Measurements from ENCODE around the gene POC1A. TPM values are rescaled to one million over a fixed set of nuclear protein-coding genes. Genes with fewer than 3 reads are reported as not detected.

POC1A gene
- total RNA-seq, 2 donors from 2014 or later = 14.9 to 35.3 TPM

- H3K27ac Mint-ChIP-seq = no peak overlapping the region
- ATAC-seq = no peak
- DNase-seq (ENCODE audit: low spot score) = peak; percentile 39
- no peaks in the 10 kb centered on the region for H3K9me3 Mint-ChIP-seq
- no peak overlapping the region for H3K4me3 Mint-ChIP-seq
- no peaks in the 10 kb centered on the region for H3K36me3 Mint-ChIP-seq
- no peaks in the 10 kb centered on the region for H3K27me3 Mint-ChIP-seq
- H3K4me1 Mint-ChIP-seq (ENCODE audit: low read depth in 2 of 2) = peaks cover 9 to 14% of the 10 kb centered on the region in 2 donors
Measured at GRCh38 chr3:52143156-52143555, 11.1 kb downstream of the POC1A start.

GRCh38 chr3:52141751-52142150 is 12.5 kb downstream of the POC1A start:
- Mint-ChIP-seq H3K4me1 (ENCODE audit: low read depth in 2 of 2) (peaks cover 9 to 14% of the 10 kb centered on the region in 2 donors), H3K4me3 (no peak overlapping the region), H3K9me3 (no peaks in the 10 kb centered on the region), H3K36me3 (no peaks in the 10 kb centered on the region), H3K27me3 (no peaks in the 10 kb centered on the region), H3K27ac (no peak overlapping the region)
- DNase-seq (ENCODE audit: low spot score) (peak; percentile 16), ATAC-seq (no peak)

- Mint-ChIP-seq H3K36me3 (no peaks in the 10 kb centered on the region), H3K27me3 (no peaks in the 10 kb centered on the region), H3K27ac (no peak overlapping the region), H3K4me3 (no peak overlapping the region), H3K4me1 (ENCODE audit: low read depth in 2 of 2) (peaks cover 9 to 14% of the 10 kb centered on the region in 2 donors), H3K9me3 (no peaks in the 10 kb centered on the region)
- DNase-seq (ENCODE audit: low spot score) (peak; percentile 18), ATAC-seq (no peak)
Measured at GRCh38 chr3:52140769-52141168, 13.5 kb downstream of the POC1A start.

GRCh38 chr3:52140000-52140399 is 14.2 kb downstream of the POC1A start:
- no peak overlapping the region for H3K27ac Mint-ChIP-seq
- H3K4me3 Mint-ChIP-seq = no peak overlapping the region
- H3K4me1 Mint-ChIP-seq (ENCODE audit: low read depth in 2 of 2) = peaks cover 9 to 13% of the 10 kb centered on the region in 2 donors
- H3K36me3 Mint-ChIP-seq = no peaks in the 10 kb centered on the region
- H3K27me3 Mint-ChIP-seq = no peaks in the 10 kb centered on the region
- DNase-seq (ENCODE audit: low spot score) = no peak
- H3K9me3 Mint-ChIP-seq = no peaks in the 10 kb centered on the region
- ATAC-seq = no peak

GRCh38 chr3:52137311-52137710 is 16.9 kb downstream of the POC1A start:
- H3K9me3 Mint-ChIP-seq = no peaks in the 10 kb centered on the region
- no peak for DNase-seq (ENCODE audit: low spot score)
- ATAC-seq = no peak
- no peak overlapping the region for H3K4me3 Mint-ChIP-seq
- no peak overlapping the region for H3K27ac Mint-ChIP-seq
- peaks cover 0 to 5% of the 10 kb centered on the region in 2 donors for H3K4me1 Mint-ChIP-seq (ENCODE audit: low read depth in 2 of 2)
- H3K36me3 Mint-ChIP-seq = no peaks in the 10 kb centered on the region
- H3K27me3 Mint-ChIP-seq = no peaks in the 10 kb centered on the region

- ATAC-seq = no peak
- Mint-ChIP-seq H3K36me3 (no peaks in the 10 kb centered on the region), H3K4me3 (no peak overlapping the region), H3K27me3 (no peaks in the 10 kb centered on the region), H3K27ac (no peak overlapping the region), H3K9me3 (no peaks in the 10 kb centered on the region), H3K4me1 (ENCODE audit: low read depth in 2 of 2) (peaks cover 0 to 5% of the 10 kb centered on the region in 2 donors)
- DNase-seq (ENCODE audit: low spot score) = no peak
Measured at GRCh38 chr3:52136513-52136912, 17.7 kb downstream of the POC1A start.

- H3K27me3 Mint-ChIP-seq = no peaks in the 10 kb centered on the region
- H3K4me3 Mint-ChIP-seq = no peak overlapping the region
- H3K36me3 Mint-ChIP-seq = no peaks in the 10 kb centered on the region
- peaks cover 0 to 5% of the 10 kb centered on the region in 2 donors for H3K4me1 Mint-ChIP-seq (ENCODE audit: low read depth in 2 of 2)
- no peaks in the 10 kb centered on the region for H3K9me3 Mint-ChIP-seq
- no peak overlapping the region for H3K27ac Mint-ChIP-seq
- DNase-seq (ENCODE audit: low spot score) (no peak), ATAC-seq (no peak)
Measured at GRCh38 chr3:52135332-52135731, 18.9 kb downstream of the POC1A start.

GRCh38 chr3:52134761-52135160 is 19.5 kb downstream of the POC1A start:
- DNase-seq (ENCODE audit: low spot score) = no peak
- no peaks in the 10 kb centered on the region for H3K36me3 Mint-ChIP-seq
- H3K27ac Mint-ChIP-seq = no peak overlapping the region
- H3K27me3 Mint-ChIP-seq = no peaks in the 10 kb centered on the region
- no peaks in the 10 kb centered on the region for H3K9me3 Mint-ChIP-seq
- no peak overlapping the region for H3K4me3 Mint-ChIP-seq
- H3K4me1 Mint-ChIP-seq (ENCODE audit: low read depth in 2 of 2) = peaks cover 0 to 5% of the 10 kb centered on the region in 2 donors
- ATAC-seq = no peak

- Mint-ChIP-seq H3K27me3 (no peaks in the 10 kb centered on the region), H3K4me3 (no peak overlapping the region), H3K36me3 (no peaks in the 10 kb centered on the region), H3K4me1 (ENCODE audit: low read depth in 2 of 2) (peaks cover 0 to 5% of the 10 kb centered on the region in 2 donors), H3K9me3 (no peaks in the 10 kb centered on the region), H3K27ac (no peak overlapping the region)
- ATAC-seq (no peak), DNase-seq (ENCODE audit: low spot score) (no peak)
Measured at GRCh38 chr3:52132930-52133329, 21.3 kb downstream of the POC1A start.

GRCh38 chr3:52132041-52132440 is 22.2 kb downstream of the POC1A start:
- no peak for DNase-seq (ENCODE audit: low spot score)
- no peak overlapping the region for H3K27ac Mint-ChIP-seq
- H3K4me1 Mint-ChIP-seq (ENCODE audit: low read depth in 2 of 2) = peaks cover 0 to 5% of the 10 kb centered on the region in 2 donors
- H3K9me3 Mint-ChIP-seq = no peaks in the 10 kb centered on the region
- H3K4me3 Mint-ChIP-seq = no peak overlapping the region
- H3K36me3 Mint-ChIP-seq = no peaks in the 10 kb centered on the region
- no peak for ATAC-seq
- no peaks in the 10 kb centered on the region for H3K27me3 Mint-ChIP-seq

GRCh38 chr3:52130966-52131622 is 23.1 kb downstream of the POC1A start:
- Mint-ChIP-seq H3K27ac (no peak overlapping the region), H3K9me3 (no peaks in the 10 kb centered on the region), H3K4me3 (no peak overlapping the region), H3K4me1 (ENCODE audit: low read depth in 2 of 2) (peaks cover 0 to 5% of the 10 kb centered on the region in 2 donors), H3K27me3 (no peaks in the 10 kb centered on the region), H3K36me3 (no peaks in the 10 kb centered on the region)
- DNase-seq (ENCODE audit: low spot score) (no peak), ATAC-seq (no peak)

GRCh38 chr3:52128118-52128683 is 26.0 kb downstream of the POC1A start:
- peak overlapping the region in 1 of 2 donors; percentile 35 for H3K27ac Mint-ChIP-seq
- H3K9me3 Mint-ChIP-seq = no peaks in the 10 kb centered on the region
- no peak for DNase-seq (ENCODE audit: low spot score)
- H3K4me3 Mint-ChIP-seq = no peak overlapping the region
- no peaks in the 10 kb centered on the region for H3K36me3 Mint-ChIP-seq
- no peak for ATAC-seq
- no peaks in the 10 kb centered on the region for H3K27me3 Mint-ChIP-seq
- no peaks in the 10 kb centered on the region for H3K4me1 Mint-ChIP-seq (ENCODE audit: low read depth in 2 of 2)

GRCh38 chr3:52126500-52126899 is 27.7 kb downstream of the POC1A start:
- H3K36me3 Mint-ChIP-seq = no peaks in the 10 kb centered on the region
- no peak for ATAC-seq
- H3K9me3 Mint-ChIP-seq = no peaks in the 10 kb centered on the region
- H3K4me1 Mint-ChIP-seq (ENCODE audit: low read depth in 2 of 2) = peaks cover 0 to 12% of the 10 kb centered on the region in 2 donors
- no peak overlapping the region for H3K27ac Mint-ChIP-seq
- peak; percentile 5 for DNase-seq (ENCODE audit: low spot score)
- no peaks in the 10 kb centered on the region for H3K27me3 Mint-ChIP-seq
- no peak overlapping the region for H3K4me3 Mint-ChIP-seq

- DNase-seq (ENCODE audit: low spot score) = no peak
- Mint-ChIP-seq H3K9me3 (no peaks in the 10 kb centered on the region), H3K36me3 (no peaks in the 10 kb centered on the region), H3K27ac (no peak overlapping the region), H3K4me1 (ENCODE audit: low read depth in 2 of 2) (peaks cover 4 to 16% of the 10 kb centered on the region in 2 donors), H3K4me3 (no peak overlapping the region), H3K27me3 (no peaks in the 10 kb centered on the region)
- no peak for ATAC-seq
Measured at GRCh38 chr3:52126036-52126435, 28.2 kb downstream of the POC1A start.

GRCh38 chr3:52124766-52125165 is 29.5 kb downstream of the POC1A start:
- H3K9me3 Mint-ChIP-seq = no peaks in the 10 kb centered on the region
- H3K36me3 Mint-ChIP-seq = no peaks in the 10 kb centered on the region
- H3K27ac Mint-ChIP-seq = no peak overlapping the region
- ATAC-seq = no peak
- no peaks in the 10 kb centered on the region for H3K27me3 Mint-ChIP-seq
- no peak overlapping the region for H3K4me3 Mint-ChIP-seq
- peak; percentile 49 for DNase-seq (ENCODE audit: low spot score)
- H3K4me1 Mint-ChIP-seq (ENCODE audit: low read depth in 2 of 2) = peaks cover 6 to 19% of the 10 kb centered on the region in 2 donors
